GM12873 (cell line): ENCODE results near the gene CTTNBP2.

Experiments
- CTCF ChIP-seq: IDR thresholded peaks from 2 replicates; pipeline ENCODE4 v1.5.1; 2012; ENCODE audit warnings: low read depth, mild to moderate bottlenecking, moderate library complexity, low read length, control low read depth; ENCODE audit not compliant: insufficient read depth; ENCODE audit errors: missing control alignments

CTTNBP2 gene

DNA sequence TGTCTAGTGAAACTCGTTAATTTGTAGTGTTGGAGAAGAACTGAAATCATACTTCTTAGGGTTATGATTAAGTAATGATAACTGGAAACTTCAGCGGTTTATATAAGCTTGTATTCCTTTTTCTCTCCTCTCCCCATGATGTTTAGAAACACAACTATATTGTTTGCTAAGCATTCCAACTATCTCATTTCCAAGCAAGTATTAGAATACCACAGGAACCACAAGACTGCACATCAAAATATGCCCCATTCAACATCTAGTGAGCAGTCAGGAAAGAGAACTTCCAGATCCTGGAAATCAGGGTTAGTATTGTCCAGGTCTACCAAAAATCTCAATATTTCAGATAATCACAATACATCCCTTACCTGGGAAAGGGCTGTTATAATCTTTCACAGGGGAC, 205.8 kb downstream of the CTTNBP2 start:
- no peak for TF ChIP-seq CTCF

- no peak for TF ChIP-seq CTCF
Measured at GRCh38 chr7:117666689-117667088, 206.6 kb downstream of the CTTNBP2 start.

DNA sequence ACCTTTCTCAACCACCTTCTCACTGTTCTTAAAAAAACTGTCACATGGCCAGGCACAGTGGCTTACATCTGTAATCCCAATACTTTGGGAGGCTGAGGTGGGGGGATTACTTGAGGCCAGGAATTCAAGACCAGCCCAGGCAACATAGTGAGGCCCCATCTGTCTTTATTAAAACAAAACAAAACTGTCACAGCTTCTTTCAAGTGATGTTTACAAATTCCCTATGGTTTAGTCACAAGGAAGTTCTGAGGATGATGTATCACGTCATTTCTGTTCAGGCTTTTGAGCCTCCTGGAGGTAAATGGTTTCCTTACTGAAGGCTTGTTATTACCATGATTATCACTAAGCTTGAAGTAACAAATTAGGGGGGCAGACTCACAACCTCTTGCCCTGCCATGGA, 207.2 kb downstream of the CTTNBP2 start:
- no peak for TF ChIP-seq CTCF

- TF ChIP-seq CTCF = no peak
Measured at GRCh38 chr7:117665368-117665767, 207.9 kb downstream of the CTTNBP2 start.

GRCh38 chr7:117664047-117664446, 209.2 kb downstream of the CTTNBP2 start:
- TF ChIP-seq CTCF = no peak

DNA sequence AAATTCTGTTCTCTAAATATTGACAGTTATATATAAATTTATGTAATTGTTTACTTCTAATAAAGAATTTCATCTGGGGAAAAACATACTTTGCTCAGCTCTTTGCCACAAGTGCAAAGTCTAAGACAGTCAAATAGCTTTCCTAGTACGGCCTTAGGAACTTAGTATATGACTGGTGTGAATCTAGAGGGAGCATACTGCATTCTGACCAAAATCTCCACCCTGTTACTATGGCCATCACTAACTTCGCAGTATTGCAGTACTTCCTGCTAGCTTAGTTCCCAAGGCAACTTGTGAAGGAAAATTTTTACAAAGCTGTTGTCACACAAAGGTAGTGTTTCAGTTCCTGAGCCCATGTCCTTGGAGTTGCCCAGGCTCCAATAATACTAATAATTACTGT, 211.9 kb downstream of the CTTNBP2 start:
- no peak for TF ChIP-seq CTCF
